ENCODE measurements around the gene SYT6. TPM values are rescaled to one million over a fixed set of nuclear protein-coding genes. Genes with fewer than 3 reads are reported as not detected.

The SYT6 gene
- total RNA-seq, 1 donor from 2014 or later: not detected

DNA sequence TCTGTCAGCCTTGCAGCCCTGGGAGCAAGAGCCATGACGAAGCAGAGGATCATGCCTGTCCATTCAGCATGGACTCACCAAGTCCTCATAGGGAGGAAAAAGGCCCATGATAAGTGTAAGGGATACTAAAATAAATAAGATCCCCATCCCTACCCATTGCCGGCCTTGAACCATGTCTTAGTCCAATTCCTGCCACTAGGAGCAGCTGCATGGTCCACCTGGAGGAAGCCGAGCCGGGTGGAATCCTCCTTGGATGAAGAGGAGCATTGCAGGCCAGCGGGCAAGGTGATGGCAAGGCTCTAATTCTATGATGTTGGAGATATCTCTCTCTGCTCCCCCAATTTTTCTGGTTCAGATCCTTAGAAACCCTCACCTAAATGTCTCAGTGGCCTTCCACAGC is 38.7 kb upstream of the SYT6 start:
- no peaks in the 10 kb centered on the region for H3K36me3 ChIP-seq
- no peak overlapping the region for H3K4me3 ChIP-seq
- no peak overlapping the region for H3K27ac ChIP-seq (replicated peaks)
- no peaks in the 10 kb centered on the region for H3K4me1 ChIP-seq
- peaks cover 49% of the 10 kb centered on the region for H3K27me3 ChIP-seq (ENCODE audit: low read depth)
- TF ChIP-seq, protein P1, sequence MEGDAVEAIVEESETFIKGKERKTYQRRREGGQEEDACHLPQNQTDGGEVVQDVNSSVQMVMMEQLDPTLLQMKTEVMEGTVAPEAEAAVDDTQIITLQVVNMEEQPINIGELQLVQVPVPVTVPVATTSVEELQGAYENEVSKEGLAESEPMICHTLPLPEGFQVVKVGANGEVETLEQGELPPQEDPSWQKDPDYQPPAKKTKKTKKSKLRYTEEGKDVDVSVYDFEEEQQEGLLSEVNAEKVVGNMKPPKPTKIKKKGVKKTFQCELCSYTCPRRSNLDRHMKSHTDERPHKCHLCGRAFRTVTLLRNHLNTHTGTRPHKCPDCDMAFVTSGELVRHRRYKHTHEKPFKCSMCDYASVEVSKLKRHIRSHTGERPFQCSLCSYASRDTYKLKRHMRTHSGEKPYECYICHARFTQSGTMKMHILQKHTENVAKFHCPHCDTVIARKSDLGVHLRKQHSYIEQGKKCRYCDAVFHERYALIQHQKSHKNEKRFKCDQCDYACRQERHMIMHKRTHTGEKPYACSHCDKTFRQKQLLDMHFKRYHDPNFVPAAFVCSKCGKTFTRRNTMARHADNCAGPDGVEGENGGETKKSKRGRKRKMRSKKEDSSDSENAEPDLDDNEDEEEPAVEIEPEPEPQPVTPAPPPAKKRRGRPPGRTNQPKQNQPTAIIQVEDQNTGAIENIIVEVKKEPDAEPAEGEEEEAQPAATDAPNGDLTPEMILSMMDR (IDR thresholded peaks at IDR 0.05; ENCODE audit: borderline replicate concordance): no peak
- DNase-seq: no peak
- no peaks in the 10 kb centered on the region for H3K9me3 ChIP-seq (replicated peaks)
- intact Hi-C loops (cut with micrococcal nuclease): no loop called here

DNA sequence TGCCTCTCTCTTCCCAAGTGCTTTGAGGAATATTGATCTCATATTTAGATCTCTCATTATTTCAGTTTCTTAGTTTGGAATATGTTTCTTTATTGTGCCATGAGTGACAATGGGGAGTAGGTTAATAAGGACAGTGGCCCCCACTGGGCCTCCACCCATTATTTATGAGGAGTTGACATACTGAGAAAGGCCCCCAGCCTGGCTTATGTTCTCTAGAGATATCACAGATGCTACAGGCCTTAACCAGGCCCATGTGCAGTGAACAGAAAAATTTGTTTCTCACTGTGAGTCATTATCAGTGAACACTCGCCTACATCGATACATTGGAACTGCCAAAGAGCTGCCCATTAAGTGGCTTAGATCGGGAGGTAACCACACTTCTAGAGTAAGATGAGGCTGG is 35.7 kb upstream of the SYT6 start:
- TF ChIP-seq, protein P1 (IDR thresholded peaks at IDR 0.05; ENCODE audit: borderline replicate concordance): no peak
- intact Hi-C loops (cut with micrococcal nuclease): no loop called here
- Histone ChIP-seq H3K4me3 (no peak overlapping the region), H3K27ac (replicated peaks) (no peak overlapping the region), H3K9me3 (replicated peaks) (no peaks in the 10 kb centered on the region), H3K27me3 (ENCODE audit: low read depth) (peaks cover 24% of the 10 kb centered on the region), H3K4me1 (no peaks in the 10 kb centered on the region), H3K36me3 (no peaks in the 10 kb centered on the region)
- DNase-seq: no peak

DNA sequence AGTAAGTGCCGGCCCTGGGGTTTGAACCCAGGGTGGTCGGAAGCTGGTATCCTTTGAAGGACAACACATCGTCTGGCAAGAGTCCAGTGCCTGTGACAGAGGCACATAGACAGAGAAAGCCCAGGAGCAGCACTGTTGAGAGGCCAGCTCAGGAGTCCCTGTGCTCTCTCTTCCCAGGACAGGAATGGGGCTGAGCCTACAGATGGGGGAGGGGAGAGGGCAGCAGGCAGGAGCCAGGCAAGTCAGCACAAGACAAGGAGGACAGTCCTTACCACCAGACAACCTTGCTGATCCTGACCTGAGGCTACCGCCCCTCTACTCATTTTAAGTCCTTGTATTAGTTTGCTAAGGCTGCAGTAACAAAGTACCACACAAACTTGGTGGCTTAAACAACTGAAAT is 27.7 kb upstream of the SYT6 start:
- Histone ChIP-seq H3K4me3 (no peak overlapping the region), H3K4me1 (no peaks in the 10 kb centered on the region), H3K9me3 (replicated peaks) (no peaks in the 10 kb centered on the region), H3K27me3 (ENCODE audit: low read depth) (peaks cover 14% of the 10 kb centered on the region), H3K27ac (replicated peaks) (no peak overlapping the region), H3K36me3 (no peaks in the 10 kb centered on the region)
- TF ChIP-seq, protein P1 (IDR thresholded peaks at IDR 0.05; ENCODE audit: borderline replicate concordance): no peak
- DNase-seq: no peak
- intact Hi-C loops (cut with micrococcal nuclease): no loop called here

DNA sequence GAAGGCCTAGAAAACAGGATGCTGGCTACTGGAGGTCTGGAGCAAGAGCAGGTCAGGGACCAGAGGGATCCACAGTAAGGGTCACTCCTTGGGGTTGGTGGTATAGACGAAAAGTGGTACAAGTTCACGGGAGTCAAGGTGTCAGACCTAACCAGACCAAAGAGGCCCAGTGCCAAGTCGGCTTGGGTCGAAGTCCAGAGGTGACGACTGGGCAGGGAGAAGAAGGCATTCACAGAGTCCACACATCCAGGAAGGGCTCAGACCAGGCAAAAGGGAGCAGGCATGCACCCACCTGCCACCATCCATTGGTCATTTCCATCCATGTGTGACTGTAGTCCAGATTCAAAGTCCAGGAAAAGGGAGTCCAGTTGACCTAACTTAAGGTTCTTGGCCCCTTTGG is 27.1 kb upstream of the SYT6 start:
- TF ChIP-seq, protein P1 (IDR thresholded peaks at IDR 0.05; ENCODE audit: borderline replicate concordance): no peak
- no peak for DNase-seq
- Histone ChIP-seq H3K36me3 (no peaks in the 10 kb centered on the region), H3K4me1 (no peaks in the 10 kb centered on the region), H3K9me3 (replicated peaks) (no peaks in the 10 kb centered on the region), H3K4me3 (no peak overlapping the region), H3K27me3 (ENCODE audit: low read depth) (peaks cover 14% of the 10 kb centered on the region), H3K27ac (replicated peaks) (no peak overlapping the region)
- intact Hi-C loops (cut with micrococcal nuclease): no loop called here

DNA sequence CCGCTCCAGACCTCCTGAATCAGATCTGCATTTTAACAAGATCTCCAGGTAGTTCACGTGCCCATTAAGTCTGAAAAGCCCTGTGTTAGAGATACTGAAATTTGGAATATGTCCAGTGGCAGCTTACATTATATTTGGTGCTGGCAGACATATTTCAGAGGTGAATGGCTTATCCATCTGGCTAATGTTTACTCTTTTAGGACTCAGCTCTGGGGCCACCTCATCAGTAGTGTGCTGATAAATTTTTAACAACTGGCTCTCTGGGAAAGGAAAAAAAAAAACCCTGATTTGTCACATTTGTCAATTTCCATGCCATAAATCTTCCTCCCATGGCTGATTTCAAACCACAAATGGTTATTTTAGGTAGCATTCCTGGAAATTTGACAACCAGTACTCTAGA is 25.3 kb upstream of the SYT6 start:
- intact Hi-C loops (cut with micrococcal nuclease): no loop called here
- Histone ChIP-seq H3K27ac (replicated peaks) (no peak overlapping the region), H3K9me3 (replicated peaks) (no peaks in the 10 kb centered on the region), H3K36me3 (no peaks in the 10 kb centered on the region), H3K4me1 (no peaks in the 10 kb centered on the region), H3K27me3 (ENCODE audit: low read depth) (peaks cover 28% of the 10 kb centered on the region), H3K4me3 (no peak overlapping the region)
- DNase-seq: no peak
- TF ChIP-seq, protein P1 (IDR thresholded peaks at IDR 0.05; ENCODE audit: borderline replicate concordance): no peak

DNA sequence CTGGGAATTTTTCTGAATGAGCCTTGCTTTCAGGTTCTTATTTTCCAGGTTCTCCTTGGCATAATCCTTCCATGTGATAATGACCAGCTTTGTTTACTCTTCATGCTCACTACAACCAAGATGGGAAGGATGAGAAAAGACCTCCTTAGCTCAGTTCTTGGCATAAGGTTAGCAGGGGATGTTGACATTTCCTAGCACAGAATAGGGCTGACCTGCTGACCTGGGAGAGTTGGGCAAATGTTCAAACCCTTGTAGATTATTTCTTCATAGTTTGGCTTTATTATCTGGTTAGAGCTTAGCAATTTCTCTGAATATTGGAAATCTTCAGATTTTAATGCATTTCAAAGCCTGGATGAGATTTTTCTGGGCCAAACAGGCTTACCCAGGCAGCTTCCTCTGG is 23.6 kb upstream of the SYT6 start:
- intact Hi-C loops (cut with micrococcal nuclease): no loop called here

More for the DNA sequence above, 23.6 kb upstream of the SYT6 start:
- no peaks in the 10 kb centered on the region for H3K4me1 ChIP-seq
- no peaks in the 10 kb centered on the region for H3K9me3 ChIP-seq (replicated peaks)
- H3K27ac ChIP-seq (replicated peaks): no peak overlapping the region
- H3K4me3 ChIP-seq: no peak overlapping the region
- no peaks in the 10 kb centered on the region for H3K36me3 ChIP-seq
- H3K27me3 ChIP-seq (ENCODE audit: low read depth): peaks cover 42% of the 10 kb centered on the region
- DNase-seq: no peak
- TF ChIP-seq, protein P1 (IDR thresholded peaks at IDR 0.05; ENCODE audit: borderline replicate concordance): no peak
